HFF-Myc (cell line): ENCODE measurements around the gene EDN2.

ENCODE experiments used
- DNase-seq: peaks from one replicate; pipeline ENCODE4 v3.0.0-alpha.2; 2011; ENCODE audit warnings: low read depth; ENCODE audit errors: extremely low read depth
- H3K4me3 ChIP-seq: replicated peaks from 2 replicates; pipeline ENCODE4 v1.5.1; 2011; ENCODE audit warnings: low read depth, mild to moderate bottlenecking, control low read depth, low read length
- CTCF ChIP-seq: IDR thresholded peaks from 2 replicates; pipeline ENCODE4 v1.5.1; 2012; ENCODE audit warnings: mild to moderate bottlenecking, low read depth, low read length, control low read depth; ENCODE audit errors: missing control alignments

Gene EDN2

GRCh38 chr1:41484402-41485241, at the start of gene EDN2:
EDN2 (minus strand) TSS chr1:41484683; CDS start chr1:41484601, 82 bp downstream.
- no peak within 1 kb of the TSS for H3K4me3 ChIP-seq
- TF ChIP-seq CTCF: no peak
- DNase-seq: no peak

- no peak overlapping the region for H3K4me3 ChIP-seq
- DNase-seq: no peak
- no peak for TF ChIP-seq CTCF
These were observed 49.2 kb upstream of the EDN2 start for GRCh38 chr1:41533731-41534080.

- H3K4me3 ChIP-seq: no peak overlapping the region
- DNase-seq: no peak
- no peak for TF ChIP-seq CTCF
These were observed 48.7 kb upstream of the EDN2 start for GRCh38 chr1:41533016-41533730.

GRCh38 chr1:41532206-41532975, 47.9 kb upstream of the EDN2 start:
- TF ChIP-seq CTCF: no peak
- DNase-seq: no peak
- H3K4me3 ChIP-seq: no peak overlapping the region

GRCh38 chr1:41530411-41530810, 45.9 kb upstream of the EDN2 start:
- TF ChIP-seq CTCF: no peak
- DNase-seq: no peak
- no peak overlapping the region for H3K4me3 ChIP-seq

- no peak for TF ChIP-seq CTCF
- DNase-seq: no peak
- H3K4me3 ChIP-seq: no peak overlapping the region
These were observed 45.3 kb upstream of the EDN2 start for GRCh38 chr1:41529621-41530395.
